NK-92 (cell line): Measurements from ENCODE around the gene SPATA12.

Source experiments
- DNase-seq: peaks from one replicate; lab custom pipeline; 2025; ENCODE audit not compliant: unreplicated experiment; lab: John Stamatoyannopoulos, UW

SPATA12 gene

DNA sequence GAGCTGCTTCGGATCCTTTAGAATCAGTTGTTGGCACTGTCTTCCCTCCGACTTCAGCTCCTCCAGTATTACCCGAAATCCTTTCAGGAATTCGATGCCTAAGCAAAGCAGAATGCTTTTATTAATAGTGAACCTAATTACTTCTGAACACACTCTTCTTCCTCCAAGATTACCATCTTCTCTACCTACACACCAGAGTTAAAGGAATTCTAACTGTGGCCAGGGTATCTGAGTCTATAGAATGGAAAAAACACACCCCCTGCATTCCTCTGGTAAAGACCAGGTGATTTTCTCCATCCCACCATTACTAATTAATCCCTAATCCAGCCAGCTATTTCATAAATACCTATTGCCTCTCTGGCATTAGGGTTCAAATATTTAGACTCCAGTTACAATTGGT lies 49.8 kb downstream of the SPATA12 start:
- no peak for DNase-seq

- no peak for DNase-seq
Observed at GRCh38 chr3:57110798-57111197, 50.3 kb downstream of the SPATA12 start.

DNA sequence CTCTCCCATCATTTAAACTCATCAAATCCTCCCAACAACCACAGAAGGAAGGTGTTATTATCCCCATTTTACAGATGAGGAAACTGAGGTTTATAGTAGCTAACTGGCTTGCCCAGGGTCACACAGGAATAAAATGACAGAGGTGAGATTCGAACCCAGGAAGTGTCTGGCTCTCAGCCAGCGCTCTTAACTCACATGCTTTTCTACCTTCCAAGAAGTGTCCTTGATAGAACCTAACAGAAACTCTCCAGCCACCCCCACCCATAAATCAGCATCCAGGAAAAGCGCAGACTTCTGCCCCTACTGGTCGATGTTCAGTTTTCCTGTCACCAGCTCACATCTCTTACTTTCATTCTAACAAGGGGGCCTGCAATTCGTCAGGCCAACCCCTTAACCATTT lies 51.7 kb downstream of the SPATA12 start:
- DNase-seq: no peak

DNA sequence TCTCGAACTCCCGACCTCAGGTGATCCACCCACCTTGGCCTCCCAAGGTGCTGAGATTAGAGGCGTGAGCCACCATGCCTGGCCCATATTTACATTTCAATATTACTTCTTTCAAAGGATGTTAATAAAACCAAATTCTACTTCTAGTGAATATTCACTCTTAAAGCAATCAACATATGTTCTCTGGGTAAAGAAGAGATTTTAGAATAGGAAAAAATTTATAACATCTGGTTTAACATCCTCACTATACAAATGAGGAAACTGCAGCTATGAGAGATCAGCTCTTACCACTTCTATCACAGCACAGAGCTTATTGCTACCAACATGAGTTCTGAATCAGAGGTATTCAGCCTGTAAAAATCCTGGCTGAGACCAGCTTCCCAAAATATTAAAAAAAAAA lies 56.0 kb downstream of the SPATA12 start:
- no peak for DNase-seq

DNA sequence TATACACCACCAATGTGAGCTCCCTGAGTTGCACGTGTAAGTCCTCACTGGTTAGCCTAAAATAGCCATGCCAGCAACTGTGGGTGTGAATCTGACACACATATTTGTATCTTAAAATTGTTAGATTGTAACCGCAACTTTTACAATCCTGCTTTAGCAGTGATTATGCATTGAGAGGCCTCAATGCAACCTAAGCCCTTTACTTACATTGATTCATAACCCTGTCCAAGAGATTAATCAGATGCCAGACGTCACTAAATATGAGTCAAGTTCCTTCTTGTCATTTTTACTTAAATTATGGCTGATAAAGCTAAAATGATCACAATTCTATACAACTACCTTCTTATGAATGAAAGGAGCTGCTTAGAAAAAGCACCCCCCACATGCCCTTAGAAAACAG lies 57.8 kb downstream of the SPATA12 start:
- no peak for DNase-seq

GRCh38 chr3:57120040-57120439 lies 59.6 kb downstream of the SPATA12 start:
- DNase-seq: no peak

- DNase-seq: no peak
Observed at GRCh38 chr3:57120451-57121174, 60.1 kb downstream of the SPATA12 start.
